Neural progenitor cell (in vitro differentiated cells): ENCODE data around the gene RAD51B.

Experiments used
- CTCF ChIP-seq: fragments of 200-600 bp; sonication (generic); IDR thresholded peaks from 2 replicates; pipeline ENCODE4 v1.5.1; 2017; ENCODE audit warnings: antibody characterized with exemption, mild to moderate bottlenecking
- EZH2 ChIP-seq: fragments of 200-600 bp; sonication (generic); IDR thresholded peaks from 2 replicates; pipeline ENCODE4 v1.6.1; 2017; ENCODE audit warnings: antibody characterized with exemption, mild to moderate bottlenecking, moderate library complexity

- TF ChIP-seq EZH2 (no peak), CTCF (no peak)
Observed at GRCh38 chr14:68554231-68554630, 734.7 kb downstream of the RAD51B start.
